NCI-H345 (cell line): ENCODE results near the gene NDFIP1.
A peak's percentile ranks its signal among the peaks of the same experiment; 100 is the strongest.
"Not testable (repeated sequence)": the region's sequence is repeated elsewhere in the genome, so short reads cannot be mapped to it uniquely, and the experiment has no call there.

Experiments
- DNase-seq: peaks from one replicate; lab custom pipeline; 2025; lab: John Stamatoyannopoulos, UW

The NDFIP1 gene

GRCh38 chr5:142108432-142109330 lies at the start of gene NDFIP1:
NDFIP1 (plus strand) TSS chr5:142108779; CDS start chr5:142108975, 196 bp downstream.
- DNase-seq, result peak; percentile 81

DNA sequence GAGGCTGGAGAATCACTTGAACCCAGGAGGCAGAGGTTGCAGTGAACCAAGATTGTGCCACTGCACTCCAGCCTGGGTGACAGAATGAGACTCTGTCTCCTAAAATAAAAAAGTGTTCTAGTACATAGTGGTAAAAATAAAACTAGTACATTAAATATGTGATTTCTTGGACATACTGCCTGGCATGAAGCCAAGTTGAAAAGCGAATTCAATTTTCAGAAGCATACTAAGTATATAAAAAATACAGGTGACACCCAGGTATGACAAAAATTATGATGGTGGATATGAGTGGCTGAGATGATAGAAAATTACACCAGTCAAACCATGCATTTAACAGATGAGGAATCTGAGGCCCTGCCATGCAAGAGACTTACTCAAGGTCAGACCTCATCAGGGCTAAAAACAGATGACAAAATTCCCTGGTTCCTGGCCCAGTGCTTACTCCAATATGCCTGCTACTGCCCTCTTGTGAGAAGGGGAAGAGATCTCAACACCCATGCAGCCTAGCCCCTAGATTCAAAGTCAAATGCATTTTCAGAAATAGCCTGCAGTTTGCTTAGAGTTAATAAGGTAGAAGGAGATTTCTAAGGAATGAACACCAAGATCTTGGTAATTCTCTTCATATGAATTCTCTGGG lies 49.2 kb upstream of the NDFIP1 start:
- no peak for DNase-seq

DNA sequence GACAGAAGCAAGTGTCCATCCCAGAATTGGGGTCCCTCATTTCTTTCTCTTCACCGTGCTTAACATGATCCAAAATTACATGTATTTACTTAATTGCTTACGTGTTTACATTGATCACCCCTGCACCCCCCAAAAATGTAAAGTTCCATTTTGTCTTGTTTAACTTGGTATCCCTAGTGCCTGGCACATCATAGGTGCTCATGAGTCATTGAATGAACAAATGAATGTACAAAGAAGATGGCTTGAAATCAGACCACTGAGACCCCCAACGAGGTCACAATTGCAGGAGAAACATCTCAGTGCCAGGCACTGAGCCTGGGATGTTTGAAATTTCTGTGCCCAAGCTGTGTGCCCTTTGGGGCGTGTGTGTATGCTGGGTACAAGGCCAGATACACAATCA lies 45.2 kb upstream of the NDFIP1 start:
- DNase-seq, result no peak

DNA sequence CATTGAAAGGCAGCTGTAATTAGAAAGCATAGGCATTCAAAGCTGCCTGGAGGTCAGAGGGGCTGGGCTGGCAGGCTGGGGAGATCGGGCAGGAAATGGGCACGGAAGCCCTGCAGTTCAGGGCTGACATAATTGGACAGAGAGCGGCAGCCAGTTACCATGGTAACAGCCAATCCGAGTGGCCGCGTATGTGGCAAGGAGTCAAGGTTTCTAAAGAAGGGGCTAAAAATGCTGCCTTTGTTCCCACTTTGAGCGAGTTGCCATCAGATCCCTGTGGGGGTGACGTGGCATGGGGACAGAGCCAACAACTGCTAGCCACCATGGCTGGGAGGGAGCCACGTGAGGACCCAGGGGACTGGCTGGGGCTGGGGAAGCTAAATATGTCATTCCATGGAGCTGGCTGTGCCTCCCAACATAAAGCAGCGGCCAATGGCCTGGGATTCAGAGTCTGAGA lies 44.7 kb upstream of the NDFIP1 start:
- no peak for DNase-seq

DNA sequence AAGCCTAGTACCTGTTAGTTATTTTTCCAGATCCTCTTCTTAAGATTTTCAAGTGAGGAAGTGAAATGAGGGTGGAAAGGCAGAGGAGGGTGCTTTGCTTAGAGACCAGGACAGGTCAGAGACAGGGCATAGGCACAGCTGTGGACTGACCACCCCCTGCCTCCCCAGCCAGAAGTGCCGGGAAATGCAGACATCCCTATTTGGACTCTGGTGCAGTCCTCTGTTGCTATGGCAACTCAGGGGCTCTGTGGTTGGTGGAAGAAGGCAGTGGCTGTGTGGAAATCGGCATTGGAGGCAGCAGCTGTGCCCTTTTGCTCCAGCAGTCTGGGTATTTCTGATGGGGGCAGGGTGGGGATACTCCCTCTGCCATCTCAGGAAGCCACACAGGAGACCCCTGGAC lies 43.3 kb upstream of the NDFIP1 start:
- DNase-seq, result no peak

DNA sequence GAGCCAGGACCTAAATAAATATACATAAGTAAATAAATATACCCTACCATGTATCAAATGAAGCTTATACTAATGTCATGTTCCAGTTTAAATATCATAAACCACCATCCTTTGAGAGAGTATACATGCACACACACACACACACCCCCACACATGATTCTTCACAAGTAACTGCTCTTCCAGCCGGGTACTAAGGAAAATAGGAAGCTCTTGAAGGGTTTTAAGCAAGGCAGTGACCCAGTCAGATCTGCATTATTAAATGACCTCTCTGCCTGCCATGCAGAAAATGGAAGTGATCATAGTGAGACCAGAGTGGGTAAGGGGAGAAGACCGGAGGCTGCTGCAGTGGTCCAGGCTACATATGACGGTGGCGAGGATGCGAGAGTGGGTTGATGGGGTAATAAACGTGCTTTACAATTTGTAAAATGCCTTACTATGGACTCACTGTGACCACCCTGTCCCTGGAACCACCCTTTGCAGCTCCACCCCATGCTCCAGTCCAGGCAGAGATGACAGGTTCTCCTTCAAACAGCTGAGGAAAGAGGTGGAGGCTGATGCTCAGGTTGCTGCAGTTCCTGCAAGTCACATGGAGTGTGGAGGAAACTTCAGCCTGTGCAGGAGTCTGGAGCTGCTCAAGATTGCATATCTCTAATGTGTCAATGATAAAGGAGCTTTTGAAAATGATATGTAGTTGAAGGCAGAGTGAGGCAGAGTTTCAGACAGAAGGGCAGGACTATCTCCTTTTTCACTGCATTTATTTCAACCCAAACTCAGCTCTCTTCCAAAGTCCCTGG lies 38.8 kb upstream of the NDFIP1 start:
- DNase-seq, result no peak

DNA sequence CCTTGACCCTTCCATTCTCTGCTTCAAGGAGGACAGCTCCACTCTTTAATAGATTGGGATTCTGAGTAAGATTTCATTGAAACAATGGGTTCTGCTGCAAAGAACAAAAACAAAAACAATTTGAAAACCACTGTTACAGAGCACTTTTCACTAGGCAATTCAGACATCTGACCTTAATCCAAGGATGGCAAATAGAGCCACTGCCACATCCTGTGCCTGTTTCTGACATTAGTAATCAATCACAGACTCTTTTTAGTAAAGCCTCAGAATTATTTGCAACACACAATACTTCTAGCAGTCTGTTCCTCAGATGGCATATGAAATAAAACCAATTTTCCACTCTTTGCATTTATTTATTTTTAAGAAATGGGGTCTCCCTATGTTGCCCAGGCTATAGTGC lies 37.8 kb upstream of the NDFIP1 start:
- DNase-seq, result no peak

- no peak for DNase-seq
These were observed 36.1 kb upstream of the NDFIP1 start for GRCh38 chr5:142072488-142072887.

DNA sequence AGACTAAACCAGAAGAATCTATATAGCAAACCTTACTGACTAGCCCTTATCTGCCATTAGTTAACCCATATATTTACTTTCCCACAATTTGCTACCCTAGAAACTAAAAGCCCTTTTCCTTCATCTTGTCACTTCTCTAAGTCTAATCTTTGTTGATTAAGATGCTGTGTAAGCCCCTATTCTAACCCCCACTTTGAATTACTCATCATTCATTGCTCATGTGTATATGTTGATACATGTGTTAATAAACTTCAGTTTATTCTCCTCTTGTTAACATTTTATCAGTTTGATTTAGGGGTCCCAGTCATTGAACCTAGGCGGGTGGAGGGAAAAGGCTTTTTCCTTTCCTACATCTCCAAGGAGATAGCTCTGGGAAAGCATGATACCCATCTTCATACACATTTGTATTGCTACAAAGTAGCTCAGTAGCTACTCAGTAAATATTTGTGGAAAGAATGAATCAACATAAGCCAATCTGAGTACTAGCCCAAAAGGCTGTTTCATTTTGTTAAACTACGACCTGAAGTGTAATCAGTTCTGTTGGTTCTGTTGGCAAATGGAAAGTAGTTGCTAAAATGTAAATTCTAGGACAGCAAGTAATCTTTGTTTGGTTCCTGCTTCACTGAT lies 35.1 kb upstream of the NDFIP1 start:
- DNase-seq, result no peak

- no peak for DNase-seq
These were observed 34.6 kb upstream of the NDFIP1 start for GRCh38 chr5:142074006-142074405.

DNA sequence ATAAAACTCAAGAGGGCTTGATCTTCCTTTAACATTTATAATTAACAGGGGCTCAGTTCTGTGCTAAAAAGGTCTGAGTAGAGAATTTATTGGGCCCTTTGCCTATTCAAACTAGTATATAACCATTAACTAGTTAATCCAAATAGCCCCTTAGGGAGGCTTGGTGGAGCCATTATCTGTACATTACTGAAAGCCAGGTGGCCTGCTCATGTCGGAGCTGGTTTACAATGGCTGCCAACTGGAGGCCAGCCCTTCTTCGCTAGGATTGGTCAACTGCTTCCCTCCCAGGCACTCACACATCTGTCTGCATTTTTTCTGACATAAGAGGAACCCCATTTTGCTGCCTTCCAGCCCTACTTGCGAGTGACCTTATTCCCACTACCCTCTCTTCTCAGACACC lies 30.4 kb upstream of the NDFIP1 start:
- DNase-seq, result no peak

DNA sequence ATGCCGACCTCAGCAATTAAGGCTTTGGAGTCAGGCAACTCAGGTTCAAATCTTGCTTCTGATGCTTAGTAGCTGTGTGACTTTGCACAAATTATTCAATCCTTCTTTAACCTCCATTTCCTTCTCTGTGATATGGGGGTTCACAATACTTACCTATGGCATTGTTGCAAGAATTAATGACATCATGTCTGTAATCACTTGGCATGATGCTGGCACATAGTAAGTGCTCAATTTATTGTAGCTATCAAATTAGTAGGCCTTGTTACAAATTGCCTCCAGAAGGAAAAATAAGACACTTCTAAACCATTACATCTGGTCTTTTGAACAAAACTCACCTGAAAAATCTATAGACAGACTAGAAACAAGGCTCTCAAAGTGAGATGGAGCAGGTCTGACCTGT lies 29.9 kb upstream of the NDFIP1 start:
- DNase-seq, result no peak

DNA sequence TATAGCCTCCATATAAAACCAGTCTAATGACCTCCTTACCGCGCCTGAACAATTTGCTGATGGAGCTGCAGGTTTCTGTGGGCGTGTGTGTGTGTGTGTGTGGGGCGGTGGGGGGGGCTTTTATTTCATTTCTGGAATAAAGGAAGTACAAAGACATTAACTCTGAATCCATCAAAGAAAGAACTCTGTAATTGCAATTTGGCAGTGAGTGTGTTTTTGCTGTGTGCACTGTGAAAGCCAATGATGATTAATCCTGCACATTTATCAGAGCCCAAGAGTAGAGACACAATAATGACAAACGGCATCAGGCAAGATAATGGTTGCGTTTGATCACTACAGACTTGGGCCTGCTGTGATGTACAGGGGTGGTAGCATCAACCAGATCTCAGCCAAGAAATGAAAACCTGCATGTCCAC lies 29.3 kb upstream of the NDFIP1 start:
- DNase-seq, result no peak

- no peak for DNase-seq
These were observed 28.3 kb upstream of the NDFIP1 start for GRCh38 chr5:142080248-142080647.

GRCh38 chr5:142082182-142082781 lies 26.3 kb upstream of the NDFIP1 start:
- no peak for DNase-seq

GRCh38 chr5:142086229-142086628 lies 22.4 kb upstream of the NDFIP1 start:
- no peak for DNase-seq

DNA sequence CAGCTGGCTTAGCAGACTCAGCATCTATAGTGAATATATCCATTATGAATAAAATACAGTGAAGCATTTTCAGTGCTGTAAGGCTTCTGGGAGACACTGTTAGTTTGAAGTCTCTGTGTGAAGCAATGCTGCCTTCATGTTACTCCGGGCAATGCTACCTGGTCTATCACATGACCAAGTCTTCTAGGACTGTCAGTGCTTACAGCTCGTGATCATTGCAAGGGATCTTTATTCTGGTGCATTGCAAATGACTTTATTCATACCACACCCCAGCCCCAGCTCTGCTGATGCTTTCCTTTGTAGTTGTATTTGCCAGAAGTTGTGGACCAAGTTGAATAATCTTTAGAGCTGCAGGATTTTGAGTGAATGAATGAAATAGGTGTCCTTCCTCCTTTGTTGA lies 21.9 kb upstream of the NDFIP1 start:
- DNase-seq, result no peak

GRCh38 chr5:142087920-142088679 lies 20.5 kb upstream of the NDFIP1 start:
- DNase-seq, result no peak

- DNase-seq, result not testable (repeated sequence)
These were observed 19.6 kb upstream of the NDFIP1 start for GRCh38 chr5:142088855-142089479.

- no peak for DNase-seq
These were observed 17.6 kb upstream of the NDFIP1 start for GRCh38 chr5:142091012-142091411.
